GM19025 (cell line): ENCODE measurements around the gene GTF2I.
A peak's percentile ranks its signal among the peaks of the same experiment; 100 is the strongest.
"Not testable (repeated sequence)": the region's sequence is repeated elsewhere in the genome, so short reads cannot be mapped to it uniquely, and the experiment has no call there.

Source experiments
- ATAC-seq: cut with Tn5 transposase; IDR thresholded peaks from one replicate; pipeline ENCODE4 v1.9.1; 2021; ENCODE audit warnings: mild to moderate bottlenecking, low read depth, moderate library complexity; ENCODE audit not compliant: unreplicated experiment

GTF2I gene

DNA sequence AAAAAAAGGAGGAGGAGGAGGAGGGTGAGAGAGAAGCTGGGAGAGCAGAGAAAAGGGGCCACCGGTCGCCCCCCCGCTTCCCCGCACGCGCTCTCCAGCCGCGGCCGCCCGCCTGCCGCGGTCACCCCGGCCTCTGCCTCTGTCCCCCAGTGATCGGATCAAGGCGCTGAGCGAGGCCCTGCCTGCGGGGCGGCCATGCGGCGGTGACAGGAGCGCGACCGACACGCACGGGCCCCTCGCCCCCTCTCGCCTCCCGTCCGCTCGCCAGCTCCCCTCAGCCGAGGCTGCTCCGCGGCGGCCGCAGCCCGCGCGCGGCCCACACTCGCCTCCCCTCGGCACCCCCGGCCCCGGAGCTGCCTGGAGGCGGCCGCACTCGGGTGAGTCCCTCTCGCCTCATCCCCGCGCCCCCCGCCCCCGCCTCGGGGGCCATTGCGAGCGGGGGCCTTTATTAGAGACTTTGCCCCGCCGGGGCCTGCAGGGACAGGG is at the start of gene GTF2I:
TSS of gene GTF2I (plus strand) at position 27 of the 486 bp plus-strand sequence. CDS start 31,411 bp downstream, outside the sequence.
- peak; percentile 6 for ATAC-seq

DNA sequence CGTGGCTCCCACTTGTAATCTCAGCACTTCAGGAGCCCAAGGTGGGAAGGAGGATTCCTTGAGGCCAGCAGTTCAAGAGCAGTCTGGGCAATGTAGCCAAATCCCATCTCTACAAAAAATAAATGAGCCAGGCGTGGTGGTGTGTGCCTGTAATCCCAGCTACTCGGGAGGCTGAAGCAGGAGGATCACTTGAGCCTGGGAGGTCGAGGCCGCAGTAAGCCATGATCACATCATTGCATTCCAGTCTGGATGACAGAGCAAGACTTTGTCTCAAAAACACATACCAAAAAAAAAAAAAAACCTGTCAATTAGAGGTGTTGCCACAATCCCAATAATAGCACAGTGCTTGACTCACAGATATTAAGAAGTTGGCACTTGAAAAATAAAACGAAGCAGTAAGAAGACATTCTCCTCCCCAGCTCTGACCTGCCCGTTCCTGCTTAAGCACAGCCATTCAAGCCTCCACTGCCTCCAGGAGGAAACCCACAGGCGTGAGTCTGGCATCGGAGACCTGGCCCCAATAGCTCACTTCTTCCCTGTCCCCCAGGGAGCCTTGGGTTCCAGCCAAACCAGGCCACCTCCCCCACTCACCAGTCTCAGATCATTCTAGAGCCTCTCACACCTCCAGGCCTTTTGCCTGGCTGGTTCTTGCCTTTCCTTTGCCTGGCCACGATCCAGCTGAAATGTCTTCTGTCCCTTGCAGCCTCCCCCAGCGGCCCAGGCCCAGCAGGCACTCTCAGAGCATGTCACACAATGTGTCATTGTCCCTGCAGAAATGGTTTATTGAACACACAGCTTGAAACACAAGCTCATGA is 45.3 kb upstream of the GTF2I start:
- ATAC-seq, result no peak

DNA sequence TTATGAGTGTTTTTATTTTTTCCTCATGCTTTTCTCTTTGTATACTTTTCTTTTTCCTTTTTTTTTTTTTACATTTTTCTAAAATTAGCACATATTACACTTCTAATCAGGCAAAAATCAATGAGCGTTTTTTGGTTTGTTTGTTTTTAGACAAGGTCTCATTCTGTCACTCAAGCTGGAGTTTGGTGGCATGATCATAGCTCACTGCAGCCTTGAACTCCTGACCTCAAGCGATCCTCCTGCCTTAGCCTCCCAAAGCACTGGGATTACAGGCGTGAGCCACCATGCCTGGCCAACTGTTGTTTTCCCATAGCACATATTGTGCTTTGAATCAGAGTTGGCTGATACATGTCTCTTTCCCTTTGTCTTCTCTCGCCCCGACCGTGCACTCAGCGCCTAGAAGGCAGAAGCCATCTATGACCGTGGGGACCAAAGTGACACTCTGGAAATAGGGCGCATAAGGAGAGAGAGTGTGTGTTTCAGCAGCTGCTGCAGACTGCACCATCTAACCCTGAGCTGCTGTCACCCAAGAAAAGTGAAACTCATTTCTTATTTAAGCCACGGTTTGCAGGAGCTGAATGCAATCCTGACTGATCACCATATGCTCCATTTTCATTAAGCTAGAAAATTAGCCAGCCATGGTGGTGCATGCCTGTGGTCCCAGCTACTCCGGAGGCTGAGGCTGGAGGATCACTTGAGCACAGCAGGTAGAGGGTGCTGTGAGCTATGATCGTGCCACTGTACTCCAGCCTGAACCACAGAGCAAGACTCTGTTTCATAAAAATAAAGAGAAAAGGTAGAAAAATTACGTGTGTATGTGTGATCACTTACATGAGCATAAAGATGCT is 41.4 kb upstream of the GTF2I start:
- no peak for ATAC-seq

DNA sequence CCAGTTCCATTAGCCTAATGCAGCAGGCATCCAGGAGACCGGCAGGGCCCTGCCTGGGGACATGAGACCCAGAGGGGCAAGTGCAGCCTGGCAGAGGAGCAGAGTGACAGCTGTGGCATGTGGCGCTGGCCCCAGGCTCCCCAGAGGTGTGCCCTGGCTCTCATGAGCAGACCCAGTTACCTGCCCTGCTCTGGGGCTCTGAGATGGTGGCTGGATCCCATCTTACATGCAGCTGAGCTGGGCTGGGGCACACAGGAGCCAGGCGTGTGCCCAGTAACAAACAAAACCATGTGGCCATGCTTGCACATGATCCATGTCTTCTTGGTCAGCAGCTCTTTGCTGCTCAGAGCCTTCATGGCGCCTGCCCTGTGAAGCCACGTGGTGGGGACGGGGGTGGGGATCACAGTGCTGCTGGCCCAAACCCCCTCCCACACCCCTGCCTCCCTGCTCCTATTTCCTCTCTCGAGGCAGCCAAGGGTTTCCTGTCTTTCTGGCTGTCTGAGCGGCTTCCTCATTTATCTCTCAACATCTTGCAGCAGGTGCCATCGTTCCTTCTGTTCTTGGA is 40.3 kb upstream of the GTF2I start:
- no peak for ATAC-seq

DNA sequence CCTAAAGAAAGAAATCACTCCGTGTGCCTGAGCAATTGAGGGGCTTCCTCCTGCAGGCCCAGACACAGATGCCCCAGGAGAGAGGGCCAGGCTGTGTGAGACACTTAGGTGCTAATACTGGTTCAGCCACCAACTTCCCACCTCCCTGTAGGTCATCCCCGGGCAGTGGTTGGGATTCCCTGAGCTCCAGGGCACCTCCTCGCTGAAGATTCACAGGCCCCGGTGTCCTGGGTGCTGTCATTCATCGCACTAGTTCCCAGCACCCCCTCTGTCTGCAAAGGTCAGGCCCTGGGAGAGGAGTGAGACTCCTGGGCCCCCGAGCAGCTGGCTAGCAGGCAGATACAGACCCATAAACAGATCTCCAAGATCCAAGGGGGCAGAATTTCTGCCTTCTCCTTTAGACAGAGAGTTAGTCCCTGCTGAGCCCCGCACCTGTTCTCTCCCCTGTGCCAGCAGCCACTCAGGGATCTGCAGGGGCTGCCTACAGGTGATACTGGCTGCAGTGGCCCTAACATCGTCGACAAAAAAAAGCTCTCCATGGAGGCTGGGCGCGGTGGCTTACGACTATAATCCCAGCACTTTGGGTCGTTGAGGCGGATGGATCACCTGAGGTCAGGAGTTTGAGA is 38.2 kb upstream of the GTF2I start:
- ATAC-seq, result no peak

DNA sequence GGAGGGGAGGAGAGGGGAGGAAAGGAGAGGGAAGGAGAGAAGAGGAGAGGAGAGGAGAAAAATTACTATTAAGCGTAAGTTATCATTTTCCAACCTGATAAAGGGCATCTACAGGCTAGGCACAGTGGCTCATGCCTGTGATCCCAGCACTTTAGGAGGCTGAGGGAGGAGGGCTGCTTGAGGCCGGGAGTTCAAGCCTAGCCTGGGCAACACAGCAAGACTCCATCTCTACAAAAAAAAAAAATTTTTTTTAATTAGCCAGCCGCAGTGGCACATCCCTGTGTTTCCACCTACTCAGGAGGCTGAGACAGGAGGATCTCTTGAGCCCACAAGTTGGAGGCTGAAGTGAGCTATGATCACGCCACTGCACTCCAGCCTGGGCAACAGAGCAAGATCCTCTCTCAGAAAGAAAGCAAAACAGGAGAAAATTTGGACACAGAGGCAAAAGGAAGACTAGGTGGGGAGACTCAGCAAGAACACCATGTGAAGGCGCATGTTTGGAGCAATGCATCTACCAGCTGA is 35.2 kb upstream of the GTF2I start:
- no peak for ATAC-seq

DNA sequence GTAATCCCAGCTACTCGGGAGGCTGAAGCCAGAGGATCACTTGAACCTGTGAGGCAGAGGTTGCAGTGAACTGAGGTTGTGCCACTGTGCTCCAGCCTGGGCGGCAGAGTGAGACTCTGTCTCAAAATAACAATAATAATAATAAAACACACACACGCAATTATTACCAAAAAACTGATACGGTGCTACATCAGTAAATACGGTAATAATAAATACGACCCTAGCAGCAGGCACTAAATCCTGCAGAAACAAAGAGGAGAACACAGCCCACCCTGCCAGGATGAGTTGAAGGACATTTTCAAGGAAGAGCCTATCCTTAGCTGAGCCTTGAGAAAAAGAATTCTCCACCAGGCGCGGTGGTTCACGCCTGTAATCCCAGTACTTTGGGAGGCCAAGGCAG is 34.4 kb upstream of the GTF2I start:
- ATAC-seq, result no peak

DNA sequence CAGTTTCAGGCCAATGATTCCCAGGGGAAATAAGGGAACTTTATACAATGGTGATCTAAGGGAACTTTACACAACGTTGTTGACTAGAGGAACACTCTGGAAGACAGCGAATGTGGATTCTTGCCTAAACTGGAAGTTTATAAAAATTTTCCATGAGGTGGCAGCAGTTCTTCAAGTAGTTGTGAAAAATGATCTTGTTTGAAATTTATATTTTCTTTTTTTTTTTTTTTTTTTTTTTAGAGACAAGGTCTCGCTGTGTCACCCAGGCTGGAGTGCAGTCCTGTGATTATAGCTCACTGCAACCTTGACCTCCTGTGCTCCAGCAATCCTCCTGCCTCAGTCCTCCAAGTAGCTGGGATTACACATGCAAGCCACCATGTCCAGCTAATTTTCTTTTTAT is 32.1 kb upstream of the GTF2I start:
- no peak for ATAC-seq

DNA sequence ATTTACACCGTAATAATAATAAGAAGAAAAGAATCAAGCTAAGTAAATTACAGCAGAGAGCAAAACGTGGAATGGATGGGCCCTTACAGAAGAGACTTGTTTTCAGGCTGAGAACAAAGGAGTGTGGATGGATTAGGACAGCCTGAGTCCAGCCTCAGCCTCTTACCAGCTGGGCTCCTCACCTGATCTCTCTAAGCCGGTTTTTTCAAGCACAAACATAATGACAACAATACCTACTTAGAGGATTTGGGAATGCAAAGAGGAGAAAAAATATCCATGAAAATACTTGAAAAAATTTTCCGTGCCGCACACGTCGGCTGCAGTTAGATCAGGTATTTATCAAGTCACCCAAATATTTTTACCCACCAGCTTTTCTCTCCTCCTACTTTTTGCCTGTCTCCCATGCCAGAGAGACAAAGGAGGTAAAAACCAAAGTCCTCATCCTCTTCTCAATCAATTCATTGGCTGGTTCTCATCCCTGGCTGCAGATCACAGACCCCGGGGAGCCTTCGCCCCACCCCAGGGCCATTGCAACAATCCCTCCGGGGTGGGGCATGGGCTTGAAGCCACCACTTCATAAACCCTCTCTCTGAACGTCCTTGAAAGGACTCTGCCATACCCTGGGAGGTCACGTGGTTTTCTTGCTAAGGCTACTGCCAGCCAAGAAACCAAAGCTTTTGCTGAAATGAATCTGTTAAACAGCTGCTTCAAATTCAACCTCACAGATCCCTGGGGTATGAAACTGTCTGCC is 29.7 kb upstream of the GTF2I start:
- ATAC-seq, result no peak

DNA sequence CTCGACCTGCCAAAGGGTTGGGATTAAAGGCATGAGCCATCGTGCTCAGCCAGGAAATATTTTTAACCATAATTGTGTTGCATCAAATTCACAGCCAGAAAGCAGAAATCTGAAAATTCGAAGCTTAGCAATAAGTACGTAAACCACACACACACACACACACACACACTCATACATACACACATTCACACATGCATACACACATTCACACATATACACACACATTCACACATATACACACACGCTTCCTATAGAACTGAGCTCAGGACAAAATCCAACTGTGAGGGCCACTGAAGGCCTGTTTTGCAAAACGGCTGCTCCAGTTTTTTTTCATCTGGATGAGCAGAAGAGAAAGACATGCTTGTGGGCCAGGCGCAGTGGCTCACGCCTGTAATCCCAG is 25.0 kb upstream of the GTF2I start:
- no peak for ATAC-seq

DNA sequence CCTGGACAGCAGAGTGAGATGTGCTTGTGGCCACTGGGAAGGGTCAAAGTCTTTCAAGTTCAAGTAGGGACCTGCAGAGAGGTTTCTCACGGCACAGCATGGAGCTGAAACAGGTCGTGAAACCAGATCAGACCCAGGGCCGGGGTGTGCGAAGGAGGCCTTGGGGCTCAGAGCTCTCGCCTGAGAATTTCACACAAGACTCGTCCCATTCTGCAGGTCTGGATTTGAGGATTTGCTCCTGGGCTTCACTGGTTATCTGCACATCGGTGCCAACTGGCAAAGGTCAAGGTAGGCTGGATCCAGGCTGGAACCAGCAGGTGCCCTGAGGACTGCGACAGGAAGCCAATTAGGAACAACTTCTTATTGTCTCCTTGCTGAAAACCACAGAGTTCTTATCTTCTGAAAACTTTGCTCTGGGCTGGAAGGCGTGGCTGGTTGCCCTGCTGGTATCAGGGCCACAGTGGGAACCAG is 24.0 kb upstream of the GTF2I start:
- ATAC-seq, result no peak

DNA sequence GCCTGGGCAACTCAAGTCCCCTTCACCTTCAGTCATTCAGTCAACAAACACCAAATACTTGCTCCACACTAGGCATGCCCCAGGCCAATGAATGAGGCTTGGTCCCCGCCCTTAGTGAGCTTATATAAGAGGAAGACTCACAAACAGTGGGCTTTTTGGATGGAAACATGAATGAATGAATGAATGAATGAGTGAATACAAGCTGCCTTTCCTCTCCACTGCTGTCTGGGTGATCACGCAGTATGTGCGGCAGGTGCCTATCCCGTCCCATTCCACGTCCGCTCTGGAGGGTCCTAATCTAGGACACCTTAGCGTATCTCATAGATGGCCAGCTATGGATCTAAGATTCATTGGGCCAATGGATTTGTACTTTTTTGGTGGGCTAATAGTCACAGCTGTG is 19.8 kb upstream of the GTF2I start:
- no peak for ATAC-seq

DNA sequence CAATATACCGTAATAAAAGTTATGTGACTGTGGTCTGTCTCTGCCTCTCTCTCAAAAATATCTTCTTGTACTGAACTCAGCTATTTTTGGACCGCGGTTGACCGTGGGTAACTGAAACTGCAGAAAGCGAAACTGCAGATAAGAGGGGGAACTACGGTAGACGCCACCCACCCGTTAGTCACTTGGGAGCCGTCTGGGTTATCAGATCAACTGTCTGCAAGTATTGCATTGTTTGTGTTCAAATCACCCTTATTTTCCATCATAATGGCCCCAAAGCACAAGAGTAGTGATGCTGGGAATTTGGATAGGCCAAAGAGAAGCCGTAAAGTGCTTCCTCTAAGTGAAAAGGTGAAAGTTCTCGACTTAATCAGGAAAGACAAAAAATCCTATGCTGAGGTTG is 7.5 kb upstream of the GTF2I start:
- peak; percentile 92 for ATAC-seq

DNA sequence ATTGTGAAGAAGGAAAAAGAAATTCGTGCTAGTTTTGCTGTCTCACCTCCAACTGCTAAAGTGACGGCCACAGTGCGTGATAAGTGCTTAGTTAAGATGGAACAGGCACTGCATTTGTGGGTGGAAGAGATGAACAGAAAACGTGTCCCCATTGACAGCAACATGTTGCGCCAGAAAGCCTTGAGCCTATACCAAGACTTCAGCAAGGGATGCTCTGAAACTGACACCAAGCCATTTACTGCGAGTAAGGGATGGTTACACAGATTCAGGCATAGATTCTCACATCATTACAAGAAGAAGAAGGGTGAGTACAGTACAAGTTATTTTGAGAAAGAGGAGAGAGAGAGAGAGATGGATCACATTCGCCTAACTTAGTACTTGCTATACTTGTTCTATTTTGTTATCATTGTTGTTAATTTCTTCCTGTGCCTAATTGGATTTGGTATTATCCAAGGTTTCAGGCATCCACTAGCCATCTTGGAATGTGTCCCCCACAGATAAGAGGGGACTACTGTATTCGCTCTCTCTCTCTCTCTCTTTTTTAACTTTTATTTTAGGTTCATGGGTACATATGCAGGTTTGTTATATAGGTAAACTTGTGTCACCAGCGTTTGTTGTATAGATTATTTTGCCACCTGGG is 6.9 kb upstream of the GTF2I start:
- ATAC-seq, result peak; percentile 47

DNA sequence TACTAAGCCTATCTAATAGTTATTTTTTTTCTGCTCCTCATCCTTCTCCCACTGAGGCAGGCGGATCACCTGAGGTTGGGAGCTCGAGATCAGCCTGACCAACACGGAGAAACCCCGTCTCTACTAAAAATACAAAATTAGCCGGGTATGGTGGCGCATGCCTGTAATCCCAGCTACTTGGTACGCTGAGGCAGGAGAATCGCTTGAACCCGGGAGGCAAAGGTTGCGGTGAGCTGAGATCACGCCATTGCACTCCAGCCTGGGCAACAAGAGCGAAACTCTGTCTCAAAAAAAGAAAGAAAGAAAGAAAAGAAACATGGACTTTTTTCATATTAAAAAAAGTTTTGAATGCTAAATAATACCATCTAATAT is 6.4 kb upstream of the GTF2I start:
- not testable (repeated sequence) for ATAC-seq

DNA sequence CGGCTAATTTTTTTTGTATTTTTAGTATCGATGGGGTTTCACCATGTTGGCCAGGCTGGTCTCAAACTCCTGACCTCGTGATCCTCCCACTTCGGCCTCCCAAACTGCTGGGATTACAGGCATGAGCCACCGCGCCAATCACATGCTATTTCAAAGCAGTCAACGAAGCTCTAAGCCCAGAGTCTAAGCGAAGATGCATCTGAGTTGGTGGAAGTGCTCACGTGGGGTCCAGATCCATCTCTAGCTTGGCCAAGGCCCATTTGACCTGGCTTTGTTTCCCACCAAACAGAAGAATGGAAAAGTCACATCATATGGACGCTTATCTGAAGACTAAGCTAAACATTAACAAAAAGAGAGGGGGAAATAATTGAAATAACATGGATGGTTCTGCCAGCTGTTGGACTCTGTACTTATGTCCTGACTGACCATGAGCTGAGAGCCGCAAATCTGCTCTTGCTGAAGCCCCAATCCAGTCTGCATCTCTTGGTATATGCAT is 3.8 kb upstream of the GTF2I start:
- ATAC-seq, result no peak

DNA sequence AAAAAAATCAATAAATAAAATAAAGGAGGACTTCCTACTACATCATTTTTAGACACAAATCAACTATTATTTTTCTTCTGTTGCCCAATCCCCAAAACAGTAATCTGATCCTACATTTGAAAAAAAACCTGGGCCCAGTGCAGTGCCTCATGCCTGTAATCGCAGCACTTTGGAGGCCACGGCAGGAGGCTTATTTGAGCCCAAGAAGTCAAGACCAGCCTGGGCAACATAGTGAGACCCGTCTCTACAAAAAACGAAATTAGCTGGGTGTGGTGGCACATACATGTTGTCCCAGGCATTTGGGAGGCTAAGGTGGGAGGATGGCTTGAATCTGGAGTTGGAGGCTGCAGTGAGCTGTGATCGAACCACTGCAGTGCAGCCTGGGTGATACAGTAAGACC is 2.7 kb upstream of the GTF2I start:
- no peak for ATAC-seq

DNA sequence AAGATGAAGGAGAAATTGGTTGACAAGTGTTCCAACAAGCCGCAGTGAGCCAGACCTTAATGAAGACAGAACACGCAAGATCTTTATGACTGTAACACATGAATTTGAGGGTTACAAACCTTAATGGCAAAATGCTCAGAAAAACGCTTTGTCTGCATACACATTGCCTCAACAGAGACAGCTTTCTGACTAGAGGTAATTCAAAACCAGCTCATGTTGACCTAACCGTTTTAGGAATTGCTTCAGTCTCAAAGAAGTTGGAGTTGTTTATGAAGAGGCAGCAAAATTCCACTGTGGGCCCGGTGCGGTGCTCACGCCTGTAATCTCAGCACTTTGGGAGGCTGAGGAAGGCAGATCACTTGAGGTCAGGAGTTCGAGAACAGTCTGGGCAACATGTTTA is 2.2 kb upstream of the GTF2I start:
- no peak for ATAC-seq

DNA sequence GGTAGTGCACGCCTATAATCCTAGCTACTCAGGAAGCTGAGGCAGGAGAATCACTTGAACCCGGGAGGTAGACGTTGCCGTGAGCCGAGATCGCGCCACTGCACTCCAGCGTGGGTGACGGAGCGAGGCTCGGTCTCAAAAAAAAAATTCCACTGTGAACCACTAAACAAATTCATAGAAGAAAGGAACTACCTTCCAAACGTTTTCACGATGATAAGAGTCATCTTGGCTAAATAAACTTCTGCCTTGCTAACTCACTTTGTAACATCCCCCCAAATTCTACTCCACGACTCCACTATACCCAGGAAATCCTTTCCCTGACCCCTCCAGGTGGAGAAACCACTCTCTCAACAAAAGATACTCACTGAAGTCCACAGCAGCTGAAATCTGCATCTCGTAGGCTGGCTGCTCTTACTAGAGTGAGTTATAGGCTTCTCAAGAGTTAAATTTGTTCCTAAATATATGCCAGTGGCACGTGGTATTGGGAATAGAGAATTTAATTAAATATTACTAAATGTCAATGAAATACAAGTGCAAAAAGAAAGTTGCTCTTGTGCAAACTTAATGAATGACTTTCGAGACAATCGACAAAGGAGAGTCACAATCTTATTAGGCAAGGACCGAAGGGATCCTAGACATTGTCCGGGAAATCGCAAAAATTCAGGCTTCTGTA is 1.6 kb upstream of the GTF2I start:
- ATAC-seq, result no peak
